GM10248 (cell line): ENCODE results near the gene CFAP20DC.
"Not testable (repeated sequence)": the region's sequence is repeated elsewhere in the genome, so short reads cannot be mapped to it uniquely, and the experiment has no call there.

Experiments
- CTCF ChIA-PET: fragments of 300-600 bp; sonication (Branson Sonifier 250); formaldehyde crosslinking; extraction: SDS; loops from one replicate; lab custom pipeline; 2021; ENCODE audit warnings: antibody characterized with exemption; lab: Yijun Ruan, JAX
- POLR2A ChIA-PET: fragments of 350-650 bp; sonication (Branson Sonifier 250); formaldehyde crosslinking; extraction: SDS; loops from one replicate; lab custom pipeline; 2020; ENCODE audit warnings: antibody characterized with exemption; lab: Yijun Ruan, JAX
- DNase-seq: peaks from one replicate; pipeline ENCODE4 v3.0.0; 2012; ENCODE audit errors: extremely low spot score
- CTCF ChIP-seq: IDR thresholded peaks from 2 replicates; pipeline ENCODE4 v1.5.1; 2012; ENCODE audit warnings: mild to moderate bottlenecking, low read depth; ENCODE audit errors: extremely low read depth, missing control alignments, control extremely low read depth

CFAP20DC gene

DNA sequence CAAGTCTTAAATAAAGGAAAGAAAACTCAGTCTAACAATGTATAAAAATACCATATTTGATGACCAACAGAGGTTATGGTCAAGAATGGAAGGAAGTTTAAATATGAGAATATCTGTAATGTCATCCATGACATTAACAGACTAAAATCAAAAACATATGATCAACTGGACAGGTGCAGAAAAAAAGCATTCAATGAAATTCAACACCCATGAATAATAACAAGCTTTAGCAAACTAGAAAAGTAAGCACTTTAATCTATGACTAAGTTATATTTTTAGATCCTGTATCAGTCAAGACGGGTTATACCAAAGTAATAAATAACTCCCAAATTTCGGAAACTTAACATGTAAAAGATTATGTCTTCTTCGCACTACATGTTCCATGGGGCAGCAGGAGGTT, 61.8 kb downstream of the CFAP20DC start:
- POLR2A ChIA-PET: no interaction called here
- no peak for DNase-seq
- CTCF ChIA-PET: interaction anchor here (0.7 kb wide), 1 partner anchor 65 kb away, joined by 3 read pairs; no protein-coding TSS in a partner anchor
- TF ChIP-seq CTCF: no peak

- DNase-seq: no peak
- ChIA-PET CTCF (interaction anchor here (1.2 to 1.9 kb wide), 3 partner anchors 8 to 11 kb away, joined by 5 to 7 read pairs (median 6); no protein-coding TSS in a partner anchor), POLR2A (no interaction called here)
- no peak for TF ChIP-seq CTCF
These were observed 63.2 kb downstream of the CFAP20DC start for GRCh38 chr3:58986654-58987053.

DNA sequence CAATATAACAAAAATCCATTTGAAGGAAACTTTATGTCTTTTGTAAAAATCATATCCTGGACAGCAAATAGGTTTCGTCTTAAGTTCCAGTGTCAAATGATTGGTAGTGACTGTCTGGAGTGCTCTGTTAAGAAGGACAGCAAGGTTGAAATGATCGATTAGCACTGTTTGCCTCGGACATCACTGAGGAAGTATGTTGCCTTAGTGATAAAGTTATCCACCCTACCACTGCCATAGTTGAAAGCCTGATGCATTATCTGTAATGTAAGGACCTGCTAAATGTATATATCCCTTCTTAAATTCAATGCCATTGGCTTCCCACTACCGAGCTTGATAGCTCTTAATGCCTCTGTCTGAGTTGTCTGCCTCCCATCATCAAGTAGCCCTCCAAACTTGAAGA, 70.0 kb downstream of the CFAP20DC start:
- CTCF ChIA-PET: no interaction called here

GRCh38 chr3:58973796-58974195, 76.0 kb downstream of the CFAP20DC start:
- DNase-seq: no peak
- no peak for TF ChIP-seq CTCF
- ChIA-PET CTCF (interaction anchor here (1.0 kb wide), 1 partner anchor 21 kb away, joined by 3 read pairs; no protein-coding TSS in a partner anchor), POLR2A (no interaction called here)

More for the DNA sequence above, 70.0 kb downstream of the CFAP20DC start:
- POLR2A ChIA-PET: no interaction called here
- no peak for TF ChIP-seq CTCF
- no peak for DNase-seq

- POLR2A ChIA-PET, DNase-seq, CTCF ChIA-PET: not testable (repeated sequence)
These were observed 82.0 kb downstream of the CFAP20DC start for GRCh38 chr3:58967866-58968265.

- TF ChIP-seq CTCF: no peak
- ChIA-PET POLR2A (no interaction called here), CTCF (interaction anchor here (2.0 kb wide), 1 partner anchor 13 kb away, joined by 4 read pairs; no protein-coding TSS in a partner anchor)
- DNase-seq: no peak
These were observed 84.0 kb downstream of the CFAP20DC start for GRCh38 chr3:58965865-58966264.

DNA sequence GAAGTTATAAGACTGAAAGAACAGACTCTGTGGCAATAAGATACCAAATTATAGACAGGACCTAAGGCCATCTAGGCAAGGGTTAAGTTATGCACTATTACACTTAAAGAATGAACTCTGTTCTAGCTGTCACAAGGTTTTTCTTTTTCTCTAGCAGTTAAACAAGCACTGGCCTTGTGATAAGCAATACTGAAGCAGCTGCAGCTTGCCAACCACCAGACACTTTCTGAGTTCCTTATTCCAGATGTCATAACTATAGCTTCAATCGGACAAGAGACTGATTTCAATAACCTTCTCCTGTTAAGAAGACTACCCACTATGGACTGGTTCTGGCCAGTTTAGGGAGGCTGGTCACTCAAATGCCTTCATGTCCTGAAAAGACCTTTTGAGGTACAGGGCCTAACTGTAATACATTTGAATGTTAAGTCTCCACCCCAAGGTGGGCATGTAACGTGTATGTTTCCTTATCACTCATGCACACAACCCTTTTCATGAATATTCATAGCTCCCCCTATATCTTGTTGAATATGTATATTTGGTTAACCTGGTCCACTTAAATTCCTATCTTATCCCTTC, 85.8 kb downstream of the CFAP20DC start:
- CTCF ChIA-PET: no interaction called here
- no peak for TF ChIP-seq CTCF
- no peak for DNase-seq
- POLR2A ChIA-PET: no interaction called here
